Suprapubic skin (tissue), 4 donors: ENCODE measurements around the gene OAS1. TPM values are rescaled to one million over a fixed set of nuclear protein-coding genes. Genes with fewer than 3 reads are reported as not detected.

Experiments used
- DNase-seq, 2 donors: peaks; one replicate each; pipeline ENCODE4 v3.0.0-alpha.2; 2019; ENCODE audit warnings: low spot score in 2 of 2
- H3K27ac ChIP-seq: fragments of 200-600 bp; sonication (generic); one replicate; pipeline ENCODE4 v1.5.1; 2019
- H3K27me3 ChIP-seq: fragments of 200-600 bp; sonication (generic); one replicate; pipeline ENCODE4 v1.5.1; 2019
- H3K36me3 ChIP-seq: fragments of 200-600 bp; sonication (generic); one replicate; pipeline ENCODE4 v1.5.1; 2019
- H3K4me1 ChIP-seq: fragments of 200-600 bp; sonication (generic); one replicate; pipeline ENCODE4 v1.5.1; 2019
- H3K4me3 ChIP-seq: fragments of 200-600 bp; sonication (generic); one replicate; pipeline ENCODE4 v1.5.1; 2019; ENCODE audit warnings: mild to moderate bottlenecking
- H3K9me3 ChIP-seq: fragments of 200-600 bp; sonication (generic); one replicate; pipeline ENCODE4 v1.5.1; 2019
- CTCF ChIP-seq, 2 donors: fragments of 200-600 bp in 1 of 2; fragments of 450-650 bp in 1 of 2; sonication (generic) in 1 of 2; IDR thresholded peaks; one replicate each; pipeline ENCODE4 v1.5.1; 2016 to 2019; ENCODE audit warnings: antibody characterized with exemption in 2 of 2, mild to moderate bottlenecking in 1 of 2, moderate library complexity in 1 of 2
- EP300 ChIP-seq: sonication (generic); formaldehyde crosslinking; IDR thresholded peaks from one replicate; pipeline ENCODE4 v1.6.1; 2017; ENCODE audit warnings: antibody characterized with exemption
- POLR2A ChIP-seq, 2 donors: fragments of 450-650 bp; IDR thresholded peaks; one replicate each; pipeline ENCODE4 v1.6.1; 2017; ENCODE audit warnings: antibody characterized with exemption in 2 of 2, mild to moderate bottlenecking in 2 of 2, moderate library complexity in 2 of 2
- POLR2AphosphoS5 ChIP-seq, 3 donors: sonication (generic); formaldehyde crosslinking; IDR thresholded peaks; one replicate each; pipeline ENCODE4 v1.6.1; 2017; ENCODE audit warnings: antibody characterized with exemption in 3 of 3
- WGBS: methylation state at CpG from one replicate; pipeline ENCODE4 v1.1.5; 2018; 5-methylcytosine and 5-hydroxymethylcytosine counted together
- total RNA-seq, 4 donors: library from RNA; depleted of rRNA; stranded (reverse); fragments of >200 nt; gene quantifications; one replicate each; pipeline ENCODE4 v1.1.0, GENCODE V29; 2016

The OAS1 gene
- total RNA-seq, 4 donors from 2014 or later: 20.6 to 26.8 (median 23.5) TPM

GRCh38 chr12:112876506-112876905, 30.3 kb upstream of the OAS1 start:
- TF ChIP-seq POLR2AphosphoS5 (IDR thresholded peaks at IDR 0.05) (no peak), EP300 (no peak), CTCF (IDR thresholded peaks at IDR 0.05) (no peak), POLR2A (IDR thresholded peaks at IDR 0.05) (no peak)
- Histone ChIP-seq H3K4me3 (no peak overlapping the region), H3K27me3 (peaks cover 60% of the 10 kb centered on the region), H3K27ac (no peak overlapping the region), H3K36me3 (no peaks in the 10 kb centered on the region), H3K4me1 (no peaks in the 10 kb centered on the region), H3K9me3 (no peaks in the 10 kb centered on the region)
- DNase-seq: no peak
- WGBS: 34% methylated on average over 9 of the region's 11 CpGs

GRCh38 chr12:112877006-112877405, 29.8 kb upstream of the OAS1 start:
- Histone ChIP-seq H3K9me3 (no peaks in the 10 kb centered on the region), H3K36me3 (no peaks in the 10 kb centered on the region), H3K27me3 (peaks cover 60% of the 10 kb centered on the region), H3K27ac (no peak overlapping the region), H3K4me3 (no peak overlapping the region), H3K4me1 (no peaks in the 10 kb centered on the region)
- TF ChIP-seq POLR2AphosphoS5 (IDR thresholded peaks at IDR 0.05) (no peak), CTCF (IDR thresholded peaks at IDR 0.05) (no peak), EP300 (no peak), POLR2A (IDR thresholded peaks at IDR 0.05) (no peak)
- WGBS: 68% methylated on average over 4 of the region's 4 CpGs
- no peak for DNase-seq

GRCh38 chr12:112878488-112878887, 28.3 kb upstream of the OAS1 start:
- DNase-seq: no peak
- Histone ChIP-seq H3K27ac (no peak overlapping the region), H3K9me3 (no peaks in the 10 kb centered on the region), H3K4me1 (no peaks in the 10 kb centered on the region), H3K27me3 (peaks cover 63% of the 10 kb centered on the region), H3K36me3 (no peaks in the 10 kb centered on the region), H3K4me3 (no peak overlapping the region)
- WGBS: 90% methylated on average over 3 of the region's 3 CpGs
- no peak for TF ChIP-seq CTCF (IDR thresholded peaks at IDR 0.05)
- no peak for TF ChIP-seq POLR2AphosphoS5 (IDR thresholded peaks at IDR 0.05)
- TF ChIP-seq EP300: no peak
- no peak for TF ChIP-seq POLR2A (IDR thresholded peaks at IDR 0.05)

- 50% methylated on average over 8 of the region's 8 CpGs for WGBS
- Histone ChIP-seq H3K4me3 (no peak overlapping the region), H3K9me3 (no peaks in the 10 kb centered on the region), H3K36me3 (no peaks in the 10 kb centered on the region), H3K27ac (no peak overlapping the region), H3K4me1 (no peaks in the 10 kb centered on the region), H3K27me3 (peaks cover 56% of the 10 kb centered on the region)
- no peak for TF ChIP-seq POLR2AphosphoS5 (IDR thresholded peaks at IDR 0.05)
- no peak for TF ChIP-seq EP300
- TF ChIP-seq CTCF (IDR thresholded peaks at IDR 0.05): no peak
- no peak for TF ChIP-seq POLR2A (IDR thresholded peaks at IDR 0.05)
- no peak for DNase-seq
Measured at GRCh38 chr12:112879191-112879705, 27.5 kb upstream of the OAS1 start.

GRCh38 chr12:112881602-112882001, 25.2 kb upstream of the OAS1 start:
- H3K4me1 ChIP-seq: no peaks in the 10 kb centered on the region
- no peak overlapping the region for H3K27ac ChIP-seq
- H3K27me3 ChIP-seq: peaks cover 36% of the 10 kb centered on the region
- TF ChIP-seq CTCF (IDR thresholded peaks at IDR 0.05) (no peak), EP300 (no peak), POLR2A (IDR thresholded peaks at IDR 0.05) (no peak), POLR2AphosphoS5 (IDR thresholded peaks at IDR 0.05) (no peak)
- WGBS: 52% methylated on average over 3 of the region's 6 CpGs
- no peaks in the 10 kb centered on the region for H3K36me3 ChIP-seq
- H3K9me3 ChIP-seq: no peaks in the 10 kb centered on the region
- no peak overlapping the region for H3K4me3 ChIP-seq
- DNase-seq: no peak
